ENCODE measurements around the gene RNF44.

DNA sequence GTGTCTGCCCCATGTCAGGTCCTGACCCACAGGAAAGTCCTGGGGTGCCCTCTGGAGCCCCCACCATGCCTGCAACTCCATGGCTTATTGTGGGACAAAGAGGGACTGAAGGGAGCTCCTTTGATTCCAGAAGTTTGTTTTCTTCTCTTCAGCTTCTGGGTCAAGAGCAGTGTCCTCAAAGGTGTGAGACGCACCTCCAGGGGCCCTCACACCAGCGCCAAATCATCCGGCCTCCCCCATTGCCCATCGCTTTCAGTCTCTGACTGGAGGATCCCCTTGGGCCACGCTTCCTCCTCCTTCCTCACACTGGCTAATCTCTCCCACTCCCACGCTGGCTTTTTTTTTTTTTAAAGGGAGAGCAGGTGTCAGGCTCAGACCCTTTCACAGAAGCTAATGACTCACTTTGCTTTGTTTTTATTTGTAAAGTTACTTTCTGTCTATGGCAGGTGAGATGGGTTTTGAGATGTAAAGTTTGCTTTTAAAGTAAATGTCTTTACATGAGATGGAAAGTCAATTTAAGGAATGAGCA, 28.6 kb upstream of the RNF44 start:
- TF ChIP-seq POLR2A (IDR thresholded peaks at IDR 0.05; ENCODE audit: low read depth, low read length) (no peak), SPI1 (IDR thresholded peaks at IDR 0.05; ENCODE audit: low read depth, low read length) (no peak), POLR2AphosphoS5 (IDR thresholded peaks at IDR 0.05; ENCODE audit: low read depth, low read length) (no peak)

All from GM12891 (cell line).